GM21447 (cell line): ENCODE measurements around the gene GP2.

Experiments
- ATAC-seq: cut with Tn5 transposase; IDR thresholded peaks from one replicate; pipeline ENCODE4 v1.9.1; 2021; ENCODE audit not compliant: unreplicated experiment

Gene GP2

GRCh38 chr16:20307791-20308190 lies 19.5 kb downstream of the GP2 start:
- ATAC-seq = no peak

GRCh38 chr16:20307240-20307671 lies 20.1 kb downstream of the GP2 start:
- no peak for ATAC-seq

GRCh38 chr16:20306401-20306800 lies 20.9 kb downstream of the GP2 start:
- ATAC-seq = no peak

GRCh38 chr16:20303012-20303411 lies 24.3 kb downstream of the GP2 start:
- no peak for ATAC-seq

GRCh38 chr16:20302389-20302788 lies 24.9 kb downstream of the GP2 start:
- ATAC-seq = no peak

GRCh38 chr16:20301840-20302239 lies 25.5 kb downstream of the GP2 start:
- ATAC-seq = no peak

GRCh38 chr16:20300312-20301097 lies 26.8 kb downstream of the GP2 start:
- ATAC-seq = no peak

- ATAC-seq = no peak
These were observed 28.9 kb downstream of the GP2 start for GRCh38 chr16:20298452-20298851.

GRCh38 chr16:20291208-20292206 lies 35.8 kb downstream of the GP2 start:
- no peak for ATAC-seq

- ATAC-seq = no peak
These were observed 37.7 kb downstream of the GP2 start for GRCh38 chr16:20289571-20289970.

- no peak for ATAC-seq
These were observed 41.3 kb downstream of the GP2 start for GRCh38 chr16:20285993-20286499.

- no peak for ATAC-seq
These were observed 47.1 kb downstream of the GP2 start for GRCh38 chr16:20280259-20280658.

- ATAC-seq = no peak
These were observed 55.4 kb downstream of the GP2 start for GRCh38 chr16:20271893-20272292.

- ATAC-seq = no peak
These were observed 58.9 kb downstream of the GP2 start for GRCh38 chr16:20268409-20268808.

- ATAC-seq = no peak
These were observed 62.3 kb downstream of the GP2 start for GRCh38 chr16:20265019-20265418.

GRCh38 chr16:20263138-20263855 lies 64.0 kb downstream of the GP2 start:
- no peak for ATAC-seq

- no peak for ATAC-seq
These were observed 65.1 kb downstream of the GP2 start for GRCh38 chr16:20262248-20262647.

GRCh38 chr16:20260215-20261009 lies 66.9 kb downstream of the GP2 start:
- ATAC-seq = no peak
